GM12878 (cell line): ENCODE results near the gene KARS1.

ENCODE experiments used
- CTCF ChIP-seq, 3 experiments: IDR thresholded peaks in 2 of 3; conservative IDR thresholded peaks in 1 of 3; 2 replicates each; pipeline ENCODE4 v1.5.1; 2011; ENCODE audit warnings: low read depth in 3 of 3, low read length in 3 of 3, mild to moderate bottlenecking in 3 of 3, control low read depth in 2 of 3, moderate library complexity in 2 of 3, inconsistent platforms in 1 of 3, mixed read lengths in 1 of 3; ENCODE audit not compliant: control insufficient read depth in 2 of 3, insufficient read depth in 1 of 3; ENCODE audit errors: extremely low read depth in 1 of 3
- GABPA ChIP-seq: IDR thresholded peaks from 2 replicates; pipeline ENCODE4 v1.6.1; 2014; ENCODE audit warnings: antibody characterized with exemption, low read depth, mild to moderate bottlenecking, inconsistent platforms
- RAD51 ChIP-seq: fragments of 450-650 bp; IDR thresholded peaks from 2 replicates; pipeline ENCODE4 v1.6.1; 2016; ENCODE audit warnings: moderate library complexity, mild to moderate bottlenecking, inconsistent platforms
- ZNF687 ChIP-seq: fragments of 450-650 bp; IDR thresholded peaks from 2 replicates; pipeline ENCODE4 v1.6.1; 2017; ENCODE audit warnings: mild to moderate bottlenecking, moderate library complexity

GRCh38 chr16:75628351-75628750 lies 19.1 kb downstream of the KARS1 start:
- TF ChIP-seq RAD51 (no peak), GABPA (no peak), ZNF687 (no peak), CTCF (IDR thresholded peaks at IDR 0.05 in 2 of 3, conservative IDR thresholded peaks at IDR 0.05 in 1 of 3; ENCODE audit: control insufficient read depth in 2 of 3, extremely low read depth in 1 of 3, insufficient read depth in 1 of 3, low read depth in 3 of 3, low read length in 3 of 3) (no peak)
